ENCODE measurements around the gene INO80B.
A peak's percentile ranks its signal among the peaks of the same experiment; 100 is the strongest.
"Not testable (repeated sequence)": the region's sequence is repeated elsewhere in the genome, so short reads cannot be mapped to it uniquely, and the experiment has no call there.

The INO80B gene

GRCh38 chr2:74450570-74451190, 4.2 kb upstream of the INO80B start:
- no peak for DNase-seq

GRCh38 chr2:74457129-74457548, 2.3 kb downstream of the INO80B start:
- DNase-seq, result no peak

- DNase-seq, result peak in 1 of 2 donors; percentile 28
Measured at GRCh38 chr2:74457549-74458131, 2.8 kb downstream of the INO80B start.

- peak; percentile 100 for DNase-seq
Measured at GRCh38 chr2:74458132-74458937, 3.4 kb downstream of the INO80B start, which contains the start of gene WBP1. Gene WBP1 (plus strand): TSS chr2:74458438. CDS start chr2:74458603, 165 bp downstream.

- no peak for DNase-seq
Measured at GRCh38 chr2:74458938-74459363, 4.1 kb downstream of the INO80B start.

GRCh38 chr2:74459503-74460118, 4.7 kb downstream of the INO80B start:
- not testable (repeated sequence) for DNase-seq

- DNase-seq, result not testable (repeated sequence)
Measured at GRCh38 chr2:74460187-74460586, 5.3 kb downstream of the INO80B start.

GRCh38 chr2:74461187-74462053, 6.5 kb downstream of the INO80B start:
- DNase-seq, result no peak

GRCh38 chr2:74462054-74462785, 7.3 kb downstream of the INO80B start:
- no peak for DNase-seq

GRCh38 chr2:74462786-74463105, 7.9 kb downstream of the INO80B start:
- no peak for DNase-seq

- DNase-seq, result no peak
Measured at GRCh38 chr2:74464406-74464805, 9.5 kb downstream of the INO80B start.

GRCh38 chr2:74470742-74471141, 15.9 kb downstream of the INO80B start:
- not testable (repeated sequence) for DNase-seq

GRCh38 chr2:74471332-74472065, 16.6 kb downstream of the INO80B start:
- no peak for DNase-seq

GRCh38 chr2:74472086-74472944, 17.4 kb downstream of the INO80B start, which contains the start of gene MRPL53:
Gene MRPL53 (minus strand): TSS chr2:74472680. CDS start chr2:74472660, 20 bp downstream.
- DNase-seq, result peak; percentile 93 to 94

GRCh38 chr2:74472945-74473258, 18.0 kb downstream of the INO80B start:
- DNase-seq, result no peak

- DNase-seq, result no peak
Measured at GRCh38 chr2:74474481-74474880, 19.6 kb downstream of the INO80B start.

GRCh38 chr2:74474899-74475298, 20.0 kb downstream of the INO80B start:
- no peak for DNase-seq

GRCh38 chr2:74481431-74481830, 26.5 kb downstream of the INO80B start:
- peak; percentile 64 to 84 for DNase-seq

GRCh38 chr2:74481961-74482800, 27.3 kb downstream of the INO80B start:
- DNase-seq, result peak in 1 of 2 donors; percentile 68

Data from inflammatory macrophage (primary cell).